ENCODE measurements around the gene PLB1. TPM values are rescaled to one million over a fixed set of nuclear protein-coding genes. Genes with fewer than 3 reads are reported as not detected.

PLB1 gene
- polyA plus RNA-seq, 3 donors = 20.2 to 35.8 (median 23.9) TPM

DNA sequence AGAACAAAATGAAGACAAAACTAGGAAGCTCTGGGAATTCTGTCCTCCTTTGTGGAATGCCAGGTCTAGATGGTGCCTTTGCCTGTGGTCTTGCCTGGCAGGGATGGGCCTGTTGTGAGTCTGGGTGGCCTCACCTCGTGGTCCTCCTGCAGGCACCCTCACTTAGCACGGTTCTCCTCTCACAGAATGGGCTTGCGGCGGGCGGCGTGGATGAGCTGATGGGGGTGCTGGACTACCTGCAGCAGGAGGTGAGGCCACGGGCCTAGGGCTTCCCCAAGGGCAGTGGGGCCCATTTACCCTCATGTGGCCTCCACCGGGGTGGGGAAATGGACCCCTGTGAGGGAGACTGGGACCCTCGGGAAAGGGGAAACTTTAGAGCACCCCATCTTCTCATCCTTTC lies 42.3 kb downstream of the PLB1 start:
- Histone ChIP-seq H3K4me3 (replicated peaks in 1 of 3; ENCODE audit: low read depth in 2 of 3, low read length in 3 of 3) (no peak overlapping the region), H3K9me3 (replicated peaks in 1 of 2; ENCODE audit: control insufficient read depth in 1 of 2, insufficient read depth in 1 of 2, low read length in 2 of 2) (no peaks in the 10 kb centered on the region), H3K36me3 (replicated peaks in 1 of 2; ENCODE audit: control insufficient read depth in 1 of 2, insufficient read depth in 2 of 2, low read length in 2 of 2) (no peaks in the 10 kb centered on the region), H3K9ac (ENCODE audit: insufficient read depth, low read length, poor library complexity, severe bottlenecking) (no peak overlapping the region), H4K20me1 (ENCODE audit: insufficient read depth, low read length) (no peaks in the 10 kb centered on the region), H3K4me1 (ENCODE audit: control insufficient read depth in 1 of 2, insufficient read depth in 2 of 2, low read length in 2 of 2) (no peaks in the 10 kb centered on the region), H3K4me2 (replicated peaks; ENCODE audit: extremely low read depth, low read length, poor library complexity, severe bottlenecking) (no peak overlapping the region), H3K27me3 (ENCODE audit: control insufficient read depth in 2 of 2, insufficient read depth in 2 of 2, low read length in 2 of 2) (no peaks in the 10 kb centered on the region), H3K27ac (ENCODE audit: low read depth in 1 of 2, low read length in 2 of 2) (no peak overlapping the region), H3K79me2 (ENCODE audit: insufficient read depth, low read length) (no peaks in the 10 kb centered on the region), H2AFZ (ENCODE audit: insufficient read depth, low read depth, low read length, poor library complexity, severe bottlenecking) (no peak overlapping the region)
- no peak overlapping the region for H3K4me3 Mint-ChIP-seq
- H3K27ac Mint-ChIP-seq = peak overlapping the region in 2 of 7 donors; percentile 22 to 57
- no peak for DNase-seq
- 92% methylated on average over 2 of the region's 9 CpGs for WGBS (ENCODE audit: insufficient coverage)
- no peaks in the 10 kb centered on the region for H3K36me3 Mint-ChIP-seq
- H3K9me3 Mint-ChIP-seq = peaks cover 0 to 2% (median 0%) of the 10 kb centered on the region in 7 donors
- TF ChIP-seq, protein P1, sequence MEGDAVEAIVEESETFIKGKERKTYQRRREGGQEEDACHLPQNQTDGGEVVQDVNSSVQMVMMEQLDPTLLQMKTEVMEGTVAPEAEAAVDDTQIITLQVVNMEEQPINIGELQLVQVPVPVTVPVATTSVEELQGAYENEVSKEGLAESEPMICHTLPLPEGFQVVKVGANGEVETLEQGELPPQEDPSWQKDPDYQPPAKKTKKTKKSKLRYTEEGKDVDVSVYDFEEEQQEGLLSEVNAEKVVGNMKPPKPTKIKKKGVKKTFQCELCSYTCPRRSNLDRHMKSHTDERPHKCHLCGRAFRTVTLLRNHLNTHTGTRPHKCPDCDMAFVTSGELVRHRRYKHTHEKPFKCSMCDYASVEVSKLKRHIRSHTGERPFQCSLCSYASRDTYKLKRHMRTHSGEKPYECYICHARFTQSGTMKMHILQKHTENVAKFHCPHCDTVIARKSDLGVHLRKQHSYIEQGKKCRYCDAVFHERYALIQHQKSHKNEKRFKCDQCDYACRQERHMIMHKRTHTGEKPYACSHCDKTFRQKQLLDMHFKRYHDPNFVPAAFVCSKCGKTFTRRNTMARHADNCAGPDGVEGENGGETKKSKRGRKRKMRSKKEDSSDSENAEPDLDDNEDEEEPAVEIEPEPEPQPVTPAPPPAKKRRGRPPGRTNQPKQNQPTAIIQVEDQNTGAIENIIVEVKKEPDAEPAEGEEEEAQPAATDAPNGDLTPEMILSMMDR (IDR thresholded peaks at IDR 0.05) = no peak
- H3K4me1 Mint-ChIP-seq = no peaks in the 10 kb centered on the region
- intact Hi-C loops (cut with micrococcal nuclease) = no loop called here
- peaks cover 3 to 10% (median 8%) of the 10 kb centered on the region in 3 donors for H3K27me3 Mint-ChIP-seq (ENCODE audit: low read depth in 3 of 3)

DNA sequence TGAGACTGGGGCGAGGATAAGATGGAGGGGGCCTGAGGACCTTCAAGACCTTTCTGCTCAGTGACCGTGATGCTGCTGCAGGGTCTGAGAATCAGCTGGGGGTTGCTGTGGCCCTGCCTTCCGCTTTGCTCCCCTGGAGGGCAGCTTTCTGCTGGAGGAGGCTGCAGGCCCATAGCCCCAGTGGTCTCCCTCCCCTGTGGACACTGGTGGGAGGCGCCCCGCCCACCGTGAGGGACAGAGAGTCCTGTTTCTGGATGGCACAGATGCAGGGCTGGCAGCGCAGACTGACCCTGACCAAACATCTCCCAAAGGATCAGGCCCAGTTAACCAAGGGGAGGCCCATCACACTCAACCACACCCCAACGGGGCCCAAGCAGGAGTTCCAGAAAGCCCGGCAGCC lies 42.8 kb downstream of the PLB1 start:
- H3K4me3 Mint-ChIP-seq = no peak overlapping the region
- TF ChIP-seq, protein P1 (IDR thresholded peaks at IDR 0.05) = no peak
- Histone ChIP-seq H2AFZ (ENCODE audit: insufficient read depth, low read depth, low read length, poor library complexity, severe bottlenecking) (no peak overlapping the region), H4K20me1 (ENCODE audit: insufficient read depth, low read length) (no peaks in the 10 kb centered on the region), H3K27ac (ENCODE audit: low read depth in 1 of 2, low read length in 2 of 2) (no peak overlapping the region), H3K4me3 (replicated peaks in 1 of 3; ENCODE audit: low read depth in 2 of 3, low read length in 3 of 3) (no peak overlapping the region), H3K27me3 (ENCODE audit: control insufficient read depth in 2 of 2, insufficient read depth in 2 of 2, low read length in 2 of 2) (no peaks in the 10 kb centered on the region), H3K36me3 (replicated peaks in 1 of 2; ENCODE audit: control insufficient read depth in 1 of 2, insufficient read depth in 2 of 2, low read length in 2 of 2) (no peaks in the 10 kb centered on the region), H3K4me2 (replicated peaks; ENCODE audit: extremely low read depth, low read length, poor library complexity, severe bottlenecking) (no peak overlapping the region), H3K79me2 (ENCODE audit: insufficient read depth, low read length) (no peaks in the 10 kb centered on the region), H3K4me1 (ENCODE audit: control insufficient read depth in 1 of 2, insufficient read depth in 2 of 2, low read length in 2 of 2) (no peaks in the 10 kb centered on the region), H3K9ac (ENCODE audit: insufficient read depth, low read length, poor library complexity, severe bottlenecking) (no peak overlapping the region), H3K9me3 (replicated peaks in 1 of 2; ENCODE audit: control insufficient read depth in 1 of 2, insufficient read depth in 1 of 2, low read length in 2 of 2) (no peaks in the 10 kb centered on the region)
- H3K9me3 Mint-ChIP-seq = peaks cover 0 to 2% (median 0%) of the 10 kb centered on the region in 7 donors
- no peak for DNase-seq
- H3K27me3 Mint-ChIP-seq (ENCODE audit: low read depth in 3 of 3) = peaks cover 3 to 10% (median 8%) of the 10 kb centered on the region in 3 donors
- H3K4me1 Mint-ChIP-seq = no peaks in the 10 kb centered on the region
- intact Hi-C loops (cut with micrococcal nuclease) = no loop called here
- 99% methylated on average over 6 of the region's 9 CpGs for WGBS (ENCODE audit: insufficient coverage)
- no peaks in the 10 kb centered on the region for H3K36me3 Mint-ChIP-seq
- no peak overlapping the region for H3K27ac Mint-ChIP-seq
